GM20000 (cell line): Measurements from ENCODE around the gene STX11.
A peak's percentile ranks its signal among the peaks of the same experiment; 100 is the strongest.

Source experiments
- DNase-seq: peaks from one replicate; pipeline ENCODE4 v3.0.0; 2012; ENCODE audit warnings: low spot score
- CTCF ChIP-seq: IDR thresholded peaks from 2 replicates; pipeline ENCODE4 v1.5.1; 2012; ENCODE audit warnings: mild to moderate bottlenecking, control low read depth; ENCODE audit errors: extremely low read depth, missing control alignments

Gene STX11

DNA sequence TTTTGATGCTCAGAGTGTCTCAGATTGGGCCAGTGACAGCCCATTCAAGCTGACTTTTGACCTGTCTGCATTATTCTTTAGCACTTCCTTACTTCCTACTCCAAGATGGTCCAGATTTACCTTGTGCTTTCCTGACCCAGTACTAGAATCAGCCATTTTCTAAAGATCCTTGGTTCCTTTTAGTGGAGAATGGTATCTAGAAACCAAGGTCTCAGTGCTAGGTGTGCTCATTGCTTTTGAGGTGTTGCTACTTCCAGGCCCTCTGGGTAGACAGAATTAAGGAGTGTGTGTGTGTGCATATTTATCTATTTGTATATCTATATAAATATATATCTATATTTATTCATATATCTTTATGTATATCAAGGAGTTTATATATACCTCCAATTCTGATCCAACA lies 67.5 kb downstream of the STX11 start:
- no peak for DNase-seq

DNA sequence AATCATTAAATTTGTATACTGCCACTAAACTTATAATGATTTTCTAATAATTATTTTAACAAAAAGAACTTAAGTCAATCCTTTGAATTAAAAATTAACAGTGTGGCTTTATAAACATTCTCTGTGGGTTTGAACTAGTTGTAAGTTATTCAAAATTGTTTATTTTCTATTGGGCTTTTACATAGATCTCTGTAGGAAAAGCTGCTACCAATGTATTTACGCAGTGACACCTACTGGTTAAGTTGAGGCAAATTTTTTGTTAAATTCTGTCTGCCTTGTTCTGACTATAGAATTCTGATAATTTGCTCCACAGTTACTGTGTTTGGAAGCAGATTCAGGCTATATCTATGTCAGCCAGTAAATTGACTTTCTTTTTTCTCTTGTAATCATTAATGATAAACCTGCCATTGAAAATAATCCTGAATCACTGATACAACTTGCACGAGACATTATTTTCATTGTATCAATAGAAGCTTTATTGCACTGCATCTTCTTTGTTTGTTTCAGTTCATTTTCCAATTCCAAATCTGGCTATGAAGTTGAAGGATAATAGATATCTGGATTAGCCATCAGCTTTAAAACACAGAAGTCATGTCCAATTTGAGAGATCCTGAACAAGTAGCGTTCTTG lies 68.9 kb downstream of the STX11 start:
- TF ChIP-seq CTCF, result peak; percentile 17
- DNase-seq, result peak; percentile 59

More for the DNA sequence above, 67.5 kb downstream of the STX11 start:
- no peak for TF ChIP-seq CTCF

DNA sequence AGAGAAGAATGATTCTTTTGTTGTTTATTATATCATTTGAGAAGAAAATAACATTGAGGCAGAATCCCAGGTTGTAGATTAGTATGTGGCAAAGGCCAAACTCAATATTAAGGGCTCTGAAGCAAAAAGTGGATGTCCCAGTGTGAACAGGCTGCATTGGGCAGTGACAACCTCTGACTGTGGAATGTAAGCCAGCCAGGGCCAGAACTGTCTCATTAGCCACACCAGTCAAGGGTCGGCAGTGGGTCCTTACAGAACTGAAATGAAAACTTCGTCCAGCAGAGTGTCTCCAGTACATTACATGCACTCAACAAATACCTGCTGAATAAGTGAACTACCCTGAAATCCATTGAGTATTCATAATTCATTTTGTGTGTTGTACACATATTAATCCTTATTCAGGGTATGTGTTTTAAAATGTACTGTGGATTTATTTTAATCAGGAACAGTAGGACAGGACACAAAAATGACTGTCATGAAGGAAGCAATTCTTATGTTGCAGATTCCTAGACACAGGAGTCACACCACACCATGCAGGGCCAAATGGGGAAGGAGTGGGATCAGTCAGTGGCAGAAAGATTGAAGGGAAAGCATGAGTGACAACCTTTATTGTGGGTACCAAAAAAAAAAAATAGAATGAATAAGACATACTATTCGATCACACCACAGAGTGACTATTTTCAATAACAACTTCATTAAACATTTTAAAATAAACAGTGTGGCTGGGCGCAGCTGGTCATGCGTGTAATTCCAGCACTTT lies 69.9 kb downstream of the STX11 start:
- DNase-seq, result no peak
- no peak for TF ChIP-seq CTCF

GRCh38 chr6:144223686-144224085 lies 73.4 kb downstream of the STX11 start:
- no peak for DNase-seq
- TF ChIP-seq CTCF, result no peak

DNA sequence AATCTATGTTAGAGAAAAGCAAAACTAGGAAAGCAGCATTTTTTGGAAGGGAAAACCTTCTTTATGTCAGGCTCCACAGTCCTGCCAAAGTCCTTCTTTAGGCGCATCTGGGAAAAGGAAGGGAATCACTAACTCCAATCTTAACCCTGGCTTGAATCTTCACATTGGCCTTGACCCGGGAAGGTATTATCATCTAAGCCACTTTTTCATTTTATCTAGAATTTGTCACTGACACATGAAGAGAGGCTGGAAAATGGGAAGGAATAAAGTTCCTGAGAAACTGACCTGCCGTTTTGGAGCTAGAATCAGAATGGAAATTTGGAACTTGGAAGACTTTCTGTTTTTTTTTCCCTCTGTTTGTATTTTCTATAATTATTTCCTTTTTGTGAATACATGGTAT lies 81.4 kb downstream of the STX11 start:
- TF ChIP-seq CTCF, result no peak
- DNase-seq, result no peak

- no peak for DNase-seq
- no peak for TF ChIP-seq CTCF
These were observed 82.0 kb downstream of the STX11 start for GRCh38 chr6:144232176-144232831.

DNA sequence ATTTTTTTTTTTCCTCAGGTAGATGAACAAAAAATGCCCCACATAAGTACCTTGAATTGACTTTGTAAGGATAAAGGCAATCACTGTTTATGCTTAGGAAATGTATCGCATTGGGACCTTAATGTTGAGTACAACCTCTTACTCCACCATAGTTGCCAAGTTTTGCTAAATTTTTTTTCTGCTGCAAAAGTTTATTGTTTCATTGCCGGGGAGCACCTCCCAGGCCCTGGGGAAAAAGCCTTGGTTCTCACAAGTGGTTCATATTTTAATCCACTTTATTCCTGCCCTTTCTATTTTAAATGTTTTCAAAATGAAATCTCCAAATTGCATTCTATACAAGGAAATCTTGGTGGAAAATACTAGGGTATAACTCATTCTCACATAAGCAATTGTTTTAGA lies 82.5 kb downstream of the STX11 start:
- TF ChIP-seq CTCF, result no peak
- no peak for DNase-seq
